DND-41 (cell line): Measurements from ENCODE around the gene RAB3GAP2.

Experiments
- EZH2 ChIP-seq: IDR thresholded peaks from 3 replicates; pipeline ENCODE4 v1.6.1; 2012; ENCODE audit warnings: borderline replicate concordance, low read depth, mild to moderate bottlenecking, moderate library complexity, low read length, inconsistent platforms; ENCODE audit not compliant: severe bottlenecking
- TF ChIP-seq, protein P1 (sequence below): IDR thresholded peaks from 2 replicates; pipeline ENCODE4 v1.5.1; 2012; ENCODE audit warnings: borderline replicate concordance, low read length, moderate library complexity, mild to moderate bottlenecking; ENCODE audit not compliant: poor library complexity, severe bottlenecking; ENCODE audit errors: extremely low read depth

DNA sequence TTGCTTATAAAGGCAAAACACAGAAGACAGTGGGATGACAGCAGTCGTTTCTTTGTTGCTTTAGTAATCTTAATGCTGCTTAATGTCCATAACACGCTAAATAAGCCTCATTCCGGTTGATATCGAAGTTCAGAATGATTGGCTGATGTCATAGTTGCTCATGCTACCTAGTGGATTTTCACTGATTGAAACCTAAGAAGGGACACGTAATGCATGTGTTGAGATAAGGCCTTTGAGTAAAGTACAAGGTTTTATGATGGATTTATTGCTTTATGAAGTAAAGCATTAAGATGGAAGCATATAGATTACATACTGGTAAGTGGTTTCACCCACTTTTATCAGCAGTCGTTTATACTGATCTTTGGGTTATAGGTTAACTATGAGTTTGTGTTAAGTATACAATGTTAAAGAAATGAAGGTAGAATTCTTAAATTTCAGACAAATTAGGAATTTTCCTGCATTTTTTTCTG, 153.2 kb downstream of the RAB3GAP2 start:
- no peak for TF ChIP-seq EZH2
- TF ChIP-seq, protein P1, sequence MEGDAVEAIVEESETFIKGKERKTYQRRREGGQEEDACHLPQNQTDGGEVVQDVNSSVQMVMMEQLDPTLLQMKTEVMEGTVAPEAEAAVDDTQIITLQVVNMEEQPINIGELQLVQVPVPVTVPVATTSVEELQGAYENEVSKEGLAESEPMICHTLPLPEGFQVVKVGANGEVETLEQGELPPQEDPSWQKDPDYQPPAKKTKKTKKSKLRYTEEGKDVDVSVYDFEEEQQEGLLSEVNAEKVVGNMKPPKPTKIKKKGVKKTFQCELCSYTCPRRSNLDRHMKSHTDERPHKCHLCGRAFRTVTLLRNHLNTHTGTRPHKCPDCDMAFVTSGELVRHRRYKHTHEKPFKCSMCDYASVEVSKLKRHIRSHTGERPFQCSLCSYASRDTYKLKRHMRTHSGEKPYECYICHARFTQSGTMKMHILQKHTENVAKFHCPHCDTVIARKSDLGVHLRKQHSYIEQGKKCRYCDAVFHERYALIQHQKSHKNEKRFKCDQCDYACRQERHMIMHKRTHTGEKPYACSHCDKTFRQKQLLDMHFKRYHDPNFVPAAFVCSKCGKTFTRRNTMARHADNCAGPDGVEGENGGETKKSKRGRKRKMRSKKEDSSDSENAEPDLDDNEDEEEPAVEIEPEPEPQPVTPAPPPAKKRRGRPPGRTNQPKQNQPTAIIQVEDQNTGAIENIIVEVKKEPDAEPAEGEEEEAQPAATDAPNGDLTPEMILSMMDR = no peak
